DMS79 (cell line): ENCODE data around the gene TNNI2.
"Not testable (repeated sequence)": the region's sequence is repeated elsewhere in the genome, so short reads cannot be mapped to it uniquely, and the experiment has no call there.

Experiments
- DNase-seq: peaks from one replicate; lab custom pipeline; 2025; lab: John Stamatoyannopoulos, UW

The TNNI2 gene

GRCh38 chr11:1862588-1863351, 24.0 kb downstream of the TNNI2 start:
- DNase-seq = no peak

DNA sequence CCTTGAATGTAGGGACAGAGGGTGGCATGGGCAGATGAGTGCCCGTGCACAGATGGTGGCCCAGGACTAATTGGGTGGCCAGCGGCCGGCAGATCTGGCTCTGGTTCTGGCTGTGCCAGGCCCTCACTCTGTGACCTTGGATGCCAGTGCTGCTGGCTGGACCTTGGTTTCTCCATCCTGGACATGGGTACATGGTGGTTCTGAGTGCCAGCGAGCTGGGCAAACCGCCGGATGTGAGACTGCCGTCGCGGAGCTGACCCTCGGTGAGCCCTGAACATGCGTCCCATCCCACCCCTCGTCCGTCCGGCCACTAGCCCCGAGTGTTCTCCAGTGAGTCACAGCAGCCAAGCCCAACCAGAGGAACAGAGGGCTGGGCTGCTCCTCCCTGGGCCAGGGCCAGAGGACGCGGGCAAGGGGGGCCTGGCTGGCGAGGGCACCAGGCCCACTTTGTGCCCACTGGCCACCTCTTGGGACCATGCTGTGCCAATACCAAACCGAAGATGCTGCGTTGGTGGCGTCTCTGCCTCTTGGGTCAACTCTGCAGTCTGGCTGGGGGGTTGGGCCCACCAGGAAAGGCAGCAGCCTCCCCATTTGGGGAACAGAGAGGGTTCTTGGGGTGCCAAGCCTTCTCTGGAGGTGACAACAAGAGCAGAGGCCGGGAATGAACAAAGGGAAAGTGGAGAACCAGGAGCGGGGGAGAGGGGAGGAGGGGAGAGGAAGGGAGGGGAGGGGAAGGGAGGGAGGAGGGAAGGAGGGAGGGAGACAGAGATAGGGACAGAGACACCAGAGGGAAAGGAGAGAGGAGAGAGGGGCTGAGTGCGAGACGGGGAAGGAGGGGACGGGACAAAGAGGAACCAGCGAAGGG, 24.8 kb downstream of the TNNI2 start:
- no peak for DNase-seq

DNA sequence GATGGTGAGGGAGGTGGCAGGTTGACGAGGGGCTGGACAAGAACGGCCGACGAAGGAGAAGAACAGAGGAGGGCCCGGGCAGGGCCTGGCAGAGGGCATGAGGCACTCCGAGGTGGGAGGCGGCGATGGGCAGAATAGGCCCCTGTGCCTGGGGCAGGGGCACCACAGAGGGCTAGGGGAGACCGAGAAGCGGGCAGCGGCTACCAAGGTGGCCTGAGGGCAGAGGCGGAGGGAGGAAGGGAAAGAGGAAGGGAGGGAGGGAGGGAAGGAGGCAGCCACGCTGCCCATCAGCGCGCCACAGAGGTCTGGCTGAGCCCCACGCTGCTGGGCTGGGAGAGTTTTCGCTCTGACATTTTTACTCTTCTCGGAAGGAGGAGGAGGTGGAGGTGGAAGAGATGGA, 25.4 kb downstream of the TNNI2 start:
- DNase-seq = no peak

DNA sequence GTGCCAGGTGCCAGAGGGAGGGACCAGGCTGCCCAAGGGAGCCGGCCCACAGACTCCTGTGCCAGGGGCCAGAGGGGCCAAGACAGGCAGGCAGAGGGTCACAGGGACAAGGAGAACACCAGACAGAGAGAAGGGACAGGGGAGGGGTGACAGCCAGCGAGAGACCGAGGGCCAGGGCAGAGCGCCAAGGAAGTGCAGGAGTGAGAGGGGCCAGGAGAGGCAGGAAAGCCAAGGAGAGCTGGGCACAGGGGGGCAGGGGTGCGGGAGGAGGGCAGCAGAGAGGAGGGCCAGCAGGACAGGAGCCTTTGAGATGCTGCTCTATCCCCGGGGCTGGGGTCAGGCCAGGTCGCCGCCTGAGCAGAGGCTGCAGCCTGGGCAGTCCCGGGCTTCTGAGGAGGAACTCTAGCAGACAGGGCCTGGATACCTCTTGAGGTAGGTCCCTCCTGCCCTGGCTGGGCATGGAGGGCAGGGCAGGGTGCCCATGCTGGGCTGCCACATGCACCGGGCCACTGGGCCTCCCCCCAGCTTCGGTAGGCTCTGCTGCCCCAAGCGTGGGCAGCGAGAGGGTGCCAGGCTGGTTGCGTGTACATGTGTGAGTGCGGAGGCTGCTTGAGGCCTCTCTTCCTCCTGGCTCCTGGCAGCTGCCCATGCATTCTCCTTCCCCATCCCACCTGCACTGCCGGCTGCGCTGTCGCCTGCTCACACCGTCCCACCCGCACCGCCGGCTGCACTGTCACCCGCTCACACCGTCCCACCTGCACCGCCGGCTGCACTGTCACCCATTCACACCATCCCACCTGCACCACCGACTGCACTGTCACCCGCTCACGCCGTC, 26.3 kb downstream of the TNNI2 start:
- no peak for DNase-seq

GRCh38 chr11:1866226-1866625, 27.4 kb downstream of the TNNI2 start:
- DNase-seq = no peak

GRCh38 chr11:1866776-1867175, 28.0 kb downstream of the TNNI2 start:
- DNase-seq = no peak

- no peak for DNase-seq
Measured at GRCh38 chr11:1867381-1867780, 28.6 kb downstream of the TNNI2 start.

- DNase-seq = no peak
Measured at GRCh38 chr11:1868056-1868635, 29.4 kb downstream of the TNNI2 start.

DNA sequence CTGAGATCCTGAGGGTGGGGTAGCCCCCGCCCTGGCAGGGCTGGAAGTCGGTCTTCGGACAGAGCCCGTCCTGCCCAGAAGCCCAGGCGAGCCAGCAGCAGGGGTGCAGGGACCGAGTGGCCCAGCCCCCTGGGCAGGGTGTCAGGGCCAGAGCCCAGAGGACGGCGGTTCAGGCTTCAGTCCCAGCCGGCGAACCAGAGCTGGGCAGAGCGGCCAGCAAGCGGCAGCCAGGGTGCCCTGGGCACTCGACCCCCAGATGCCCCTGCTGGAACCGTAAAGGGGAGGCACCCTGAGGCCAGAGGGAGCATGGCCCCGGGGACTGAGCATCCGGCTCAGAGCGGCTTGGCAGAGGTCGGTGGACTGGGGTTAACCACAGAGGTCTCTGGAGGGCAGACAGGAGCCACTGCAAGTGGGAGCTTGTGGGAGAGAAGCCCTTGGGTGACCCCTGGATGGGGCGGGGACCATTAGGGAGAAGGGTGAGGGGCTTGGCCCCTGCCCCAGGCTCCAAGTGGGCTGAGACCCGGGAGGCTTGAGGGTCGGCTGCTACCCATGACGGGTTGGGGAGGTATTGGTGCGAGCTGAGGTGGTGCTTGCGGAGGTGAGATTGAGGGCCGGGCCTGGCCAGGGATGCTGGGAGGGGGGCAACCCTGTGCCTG, 30.0 kb downstream of the TNNI2 start:
- DNase-seq = no peak

DNA sequence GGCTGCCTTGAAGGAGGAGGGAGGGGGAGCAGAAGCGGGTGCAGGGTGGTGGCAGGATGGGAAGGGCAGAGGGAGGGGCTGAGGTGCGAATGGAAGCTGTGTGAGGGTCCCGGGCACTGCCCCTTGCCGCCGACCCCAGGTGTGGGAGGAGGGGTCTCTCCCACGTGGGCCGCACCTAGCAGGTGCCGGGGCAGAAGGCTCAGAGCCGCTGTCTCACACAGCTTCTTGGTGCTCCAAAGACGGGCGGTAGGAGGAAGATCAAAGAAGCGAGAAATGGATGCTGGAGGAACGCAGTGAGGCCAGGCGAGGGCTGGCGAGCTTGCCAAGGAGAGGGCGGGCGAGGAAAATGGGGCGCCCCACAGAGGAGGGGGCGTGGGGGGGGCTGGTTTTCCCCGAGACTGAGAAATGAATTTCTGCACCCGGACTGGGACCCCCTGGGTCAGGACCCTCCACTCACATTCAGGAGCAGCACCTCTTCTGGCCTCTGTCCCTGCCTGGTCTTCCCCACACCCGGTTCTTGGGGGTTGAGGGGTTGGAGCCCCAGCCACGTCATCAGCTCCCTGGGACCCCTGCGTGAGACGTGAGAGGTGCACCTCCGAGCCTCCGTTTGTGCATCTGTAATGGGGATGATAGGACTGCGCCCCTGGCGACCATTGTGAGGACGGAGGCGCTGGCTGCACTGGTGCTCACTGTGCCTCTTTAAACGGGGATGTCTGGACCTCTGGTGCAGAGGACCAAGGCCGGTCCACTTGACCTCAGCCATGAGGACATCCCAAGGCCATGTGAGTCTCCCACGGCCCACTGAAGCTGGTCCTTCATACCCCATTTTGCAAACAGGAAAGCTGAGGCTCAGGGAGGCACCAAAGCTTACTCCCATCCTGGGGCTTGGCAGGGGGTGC, 30.9 kb downstream of the TNNI2 start:
- no peak for DNase-seq

GRCh38 chr11:1870326-1870696, 31.5 kb downstream of the TNNI2 start:
- DNase-seq = no peak

- no peak for DNase-seq
Measured at GRCh38 chr11:1870721-1871466, 32.1 kb downstream of the TNNI2 start.

DNA sequence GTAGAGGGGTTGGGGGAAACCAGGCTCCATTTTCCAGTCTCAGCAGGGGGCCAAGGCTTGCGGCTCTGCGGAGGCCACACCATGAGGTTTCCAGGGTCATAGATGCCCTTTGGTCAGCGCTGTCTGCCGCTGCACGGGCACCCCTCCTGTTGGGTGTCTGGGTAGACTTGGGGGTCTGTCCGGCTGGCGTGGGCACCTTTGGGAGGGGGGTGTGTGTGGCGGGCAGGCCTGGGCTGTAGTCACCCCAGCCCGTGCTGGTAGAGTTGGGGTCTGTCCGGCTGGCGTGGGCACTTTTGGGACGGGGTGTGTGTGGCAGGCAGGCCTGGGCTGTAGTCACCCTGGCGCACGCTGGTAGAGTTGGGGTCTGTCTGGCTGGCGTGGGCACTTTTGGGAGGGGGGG, 32.8 kb downstream of the TNNI2 start:
- DNase-seq = no peak

GRCh38 chr11:1872267-1872985, 33.6 kb downstream of the TNNI2 start:
- no peak for DNase-seq

DNA sequence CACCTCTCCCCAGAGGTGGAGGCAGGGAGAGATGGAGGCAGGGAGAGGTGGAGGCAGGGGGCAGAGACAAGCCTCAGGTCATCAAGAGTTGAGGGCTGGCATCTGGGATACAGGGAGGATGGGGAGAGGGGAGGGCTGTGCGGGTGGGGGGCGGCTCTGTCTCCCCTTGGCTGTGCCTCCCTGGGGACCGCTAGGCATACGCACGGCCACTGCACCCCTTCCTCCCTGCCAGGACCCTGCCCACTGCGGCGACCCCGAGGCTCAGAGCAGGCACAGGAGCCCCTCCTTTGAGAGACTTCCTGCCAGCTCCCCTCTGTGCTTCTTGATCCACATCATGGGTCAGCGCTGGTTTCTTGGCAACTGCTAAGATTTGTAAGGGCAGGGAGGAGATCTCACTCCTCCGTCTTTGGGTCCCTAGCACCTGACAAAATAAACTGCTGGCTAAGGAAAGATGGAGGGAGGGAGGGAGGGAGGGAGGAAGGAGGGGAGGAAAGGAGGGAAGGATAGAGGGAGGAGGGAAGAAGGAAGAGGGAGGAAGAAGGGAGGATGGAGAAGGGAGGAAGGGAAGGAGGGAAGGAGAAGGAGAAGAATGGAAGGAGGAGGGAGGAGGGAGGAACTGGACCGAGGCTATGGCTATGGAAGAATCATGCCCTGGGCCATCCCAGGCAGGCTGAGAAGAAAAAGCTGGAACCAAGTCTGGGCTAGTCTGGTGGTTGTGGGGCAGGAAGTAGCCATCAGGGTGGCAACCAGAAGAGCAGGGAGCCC, 34.4 kb downstream of the TNNI2 start:
- DNase-seq = no peak

DNA sequence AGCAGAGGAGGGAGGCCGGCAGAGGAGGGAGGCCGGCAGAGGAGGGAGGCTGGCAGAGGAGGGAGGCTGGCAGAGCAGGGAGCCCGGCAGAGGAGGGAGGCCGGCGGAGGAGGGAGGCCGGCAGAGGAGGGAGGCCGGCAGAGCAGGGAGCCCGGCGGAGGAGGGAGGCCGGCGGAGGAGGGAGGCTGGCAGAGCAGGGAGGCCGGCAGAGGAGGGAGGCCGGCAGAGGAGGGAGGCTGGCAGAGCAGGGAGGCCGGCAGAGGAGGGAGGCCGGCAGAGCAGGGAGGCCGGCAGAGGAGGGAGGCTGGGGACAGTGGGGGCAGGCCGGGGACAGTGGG, 35.0 kb downstream of the TNNI2 start:
- DNase-seq = not testable (repeated sequence)

- DNase-seq = not testable (repeated sequence)
Measured at GRCh38 chr11:1874441-1875092, 35.8 kb downstream of the TNNI2 start.
